Measurements from ENCODE around the gene HACD1. TPM values are rescaled to one million over a fixed set of nuclear protein-coding genes. Genes with fewer than 3 reads are reported as not detected.

Gene HACD1
- total RNA-seq, 1 experiment from 2014 or later, result 29.6 TPM

DNA sequence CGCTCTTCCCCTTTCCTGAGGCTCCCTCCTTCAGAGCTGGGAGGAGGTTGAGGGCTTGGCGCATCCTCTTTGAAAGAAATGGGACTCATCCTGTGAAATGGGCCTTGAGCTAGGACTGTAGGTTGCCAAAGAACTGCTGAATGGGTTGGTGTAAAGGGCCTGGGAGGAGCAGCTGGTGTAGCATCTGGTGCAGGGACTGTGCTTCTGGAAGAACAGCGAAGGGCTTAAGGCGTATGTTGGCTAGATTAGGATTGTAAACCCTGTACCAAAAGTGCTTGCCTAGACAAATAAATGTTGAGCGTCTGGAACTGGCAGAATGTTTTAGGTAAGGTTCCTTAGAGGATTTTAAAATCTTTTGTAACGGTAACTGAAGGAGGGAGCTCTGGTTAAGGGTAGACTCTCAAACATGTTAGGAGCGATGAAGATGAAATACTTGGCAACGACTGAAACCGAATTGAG is 27.3 kb upstream of the HACD1 start:
- ChIA-PET POLR2A (ENCODE audit: unreplicated experiment) (interaction anchor here (0.6 to 0.9 kb wide), 2 partner anchors 17 to 112 kb away, joined by 6 to 30 read pairs; no protein-coding TSS in a partner anchor), CTCF (interaction anchor here (0.6 kb wide), 1 partner anchor 145 kb away, joined by 7 read pairs; no protein-coding TSS in a partner anchor)
- no peaks in the 10 kb centered on the region for H3K27me3 ChIP-seq (ENCODE audit: insufficient read depth, low read depth)
- H2AFZ ChIP-seq, result peak overlapping the region; percentile 84
- no peak for DNase-seq
- H3K4me1 ChIP-seq (replicated peaks; ENCODE audit: insufficient read depth), result peaks cover 30% of the 10 kb centered on the region
- peak overlapping the region; percentile 91 for H3K27ac ChIP-seq
- peaks cover 27% of the 10 kb centered on the region; the same call in 1 of the 2 replicates for H3F3A ChIP-seq (ENCODE audit: insufficient read depth, low read depth)
- peak overlapping the region; percentile 96 for H3K4me3 ChIP-seq
- no peaks in the 10 kb centered on the region for H3K9me2 ChIP-seq (ENCODE audit: insufficient read depth)
- TF ChIP-seq, protein P1, sequence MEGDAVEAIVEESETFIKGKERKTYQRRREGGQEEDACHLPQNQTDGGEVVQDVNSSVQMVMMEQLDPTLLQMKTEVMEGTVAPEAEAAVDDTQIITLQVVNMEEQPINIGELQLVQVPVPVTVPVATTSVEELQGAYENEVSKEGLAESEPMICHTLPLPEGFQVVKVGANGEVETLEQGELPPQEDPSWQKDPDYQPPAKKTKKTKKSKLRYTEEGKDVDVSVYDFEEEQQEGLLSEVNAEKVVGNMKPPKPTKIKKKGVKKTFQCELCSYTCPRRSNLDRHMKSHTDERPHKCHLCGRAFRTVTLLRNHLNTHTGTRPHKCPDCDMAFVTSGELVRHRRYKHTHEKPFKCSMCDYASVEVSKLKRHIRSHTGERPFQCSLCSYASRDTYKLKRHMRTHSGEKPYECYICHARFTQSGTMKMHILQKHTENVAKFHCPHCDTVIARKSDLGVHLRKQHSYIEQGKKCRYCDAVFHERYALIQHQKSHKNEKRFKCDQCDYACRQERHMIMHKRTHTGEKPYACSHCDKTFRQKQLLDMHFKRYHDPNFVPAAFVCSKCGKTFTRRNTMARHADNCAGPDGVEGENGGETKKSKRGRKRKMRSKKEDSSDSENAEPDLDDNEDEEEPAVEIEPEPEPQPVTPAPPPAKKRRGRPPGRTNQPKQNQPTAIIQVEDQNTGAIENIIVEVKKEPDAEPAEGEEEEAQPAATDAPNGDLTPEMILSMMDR (conservative IDR thresholded peaks at IDR 0.05), result no peak
- TF ChIP-seq EZH2 (IDR thresholded peaks at IDR 0.05; ENCODE audit: low read depth), result no peak
- no peaks in the 10 kb centered on the region for H4K20me1 ChIP-seq (ENCODE audit: insufficient read depth)
- peaks cover 72% of the 10 kb centered on the region for H3K79me2 ChIP-seq (ENCODE audit: low read depth)
- intact Hi-C loops (cut with micrococcal nuclease; ENCODE audit: unreplicated experiment), result loop anchor here (1.0 to 5.0 kb wide), 3 partner anchors 11 to 138 kb away; no protein-coding TSS in a partner anchor
- no peaks in the 10 kb centered on the region for H3K9me3 ChIP-seq (ENCODE audit: insufficient read depth, low read depth)
- BruUV-seq (replicated peaks), result TSS peak; percentile 67
- peak overlapping the region; percentile 80 for H3K4me2 ChIP-seq
- no peaks in the 10 kb centered on the region for H3K36me3 ChIP-seq (ENCODE audit: low read depth)

DNA sequence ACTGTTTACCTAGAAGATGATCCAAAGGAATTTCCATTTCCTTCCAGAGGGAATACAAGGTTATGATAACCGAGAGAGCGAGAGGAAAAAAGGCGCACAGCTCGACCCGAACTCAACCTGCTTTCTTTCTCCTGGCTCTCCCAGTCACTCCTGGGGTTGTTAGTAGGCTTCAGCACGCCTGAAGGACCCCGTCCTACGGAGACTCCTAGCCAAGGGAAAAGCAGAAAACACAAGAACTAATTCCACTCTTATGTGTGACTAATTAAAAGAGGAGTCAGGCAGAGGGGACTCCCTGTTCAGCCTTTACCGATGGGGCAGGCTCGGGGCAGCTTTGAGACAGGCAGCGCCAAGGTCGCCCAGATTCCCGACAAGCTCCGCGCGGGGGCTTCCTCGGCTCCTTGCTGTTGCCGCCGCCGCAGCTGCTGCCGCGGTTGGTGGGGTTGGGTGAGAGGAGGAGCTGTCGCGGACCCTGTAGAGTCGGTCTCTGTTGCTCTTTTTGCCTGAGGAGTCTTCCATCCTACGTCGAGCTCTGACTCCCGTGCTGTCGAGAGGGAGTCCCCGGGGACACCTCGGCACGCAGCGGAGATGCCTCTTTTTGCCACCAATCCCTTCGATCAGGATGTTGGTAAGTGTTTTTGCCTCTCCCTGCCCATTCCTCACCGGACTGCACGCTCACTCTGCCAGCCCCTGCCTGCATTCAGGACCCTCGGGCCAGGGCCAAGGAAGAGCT is 26.7 kb upstream of the HACD1 start, which contains the start of gene STAM:
TSS of gene STAM (plus strand) at position 397 of the 730 bp plus-strand sequence. CDS start at position 586, 189 bp downstream.
- Histone ChIP-seq H3K4me2 (peak within 1 kb of the TSS; percentile 80), H3K27ac (peak within 1 kb of the TSS; percentile 91), H3K9me3 (ENCODE audit: insufficient read depth, low read depth) (no peaks in the 10 kb centered on the region), H3K36me3 (ENCODE audit: low read depth) (no peaks in the 10 kb centered on the region), H4K20me1 (ENCODE audit: insufficient read depth) (no peaks in the 10 kb centered on the region), H3K9me2 (ENCODE audit: insufficient read depth) (no peaks in the 10 kb centered on the region), H3K4me3 (peak within 1 kb of the TSS; percentile 96), H2AFZ (peak within 1 kb of the TSS; percentile 84), H3K4me1 (replicated peaks; ENCODE audit: insufficient read depth) (peaks cover 30% of the 10 kb centered on the region), H3F3A (ENCODE audit: insufficient read depth, low read depth) (peaks cover 27% of the 10 kb centered on the region; the same call in 1 of the 2 replicates), H3K27me3 (ENCODE audit: insufficient read depth, low read depth) (no peaks in the 10 kb centered on the region), H3K79me2 (ENCODE audit: low read depth) (peaks cover 67% of the 10 kb centered on the region)
- DNase-seq, result peak; percentile 76 to 90
- no TSS peak for BruUV-seq (replicated peaks)
- TF ChIP-seq, protein P1 (conservative IDR thresholded peaks at IDR 0.05), result no peak
- no peak for TF ChIP-seq EZH2 (IDR thresholded peaks at IDR 0.05; ENCODE audit: low read depth)
- intact Hi-C loops (cut with micrococcal nuclease; ENCODE audit: unreplicated experiment), result loop anchor here (1.0 to 5.0 kb wide), 4 partner anchors 11 to 138 kb away; partner anchors contain the start of gene HACD1
- ChIA-PET CTCF (interaction anchor here (0.6 kb wide), 1 partner anchor 144 kb away, joined by 7 read pairs; no protein-coding TSS in a partner anchor), POLR2A (ENCODE audit: unreplicated experiment) (interaction anchor here (0.6 to 0.9 kb wide), 6 partner anchors 17 to 281 kb away, joined by 3 to 30 read pairs (median 6); no protein-coding TSS in a partner anchor)

DNA sequence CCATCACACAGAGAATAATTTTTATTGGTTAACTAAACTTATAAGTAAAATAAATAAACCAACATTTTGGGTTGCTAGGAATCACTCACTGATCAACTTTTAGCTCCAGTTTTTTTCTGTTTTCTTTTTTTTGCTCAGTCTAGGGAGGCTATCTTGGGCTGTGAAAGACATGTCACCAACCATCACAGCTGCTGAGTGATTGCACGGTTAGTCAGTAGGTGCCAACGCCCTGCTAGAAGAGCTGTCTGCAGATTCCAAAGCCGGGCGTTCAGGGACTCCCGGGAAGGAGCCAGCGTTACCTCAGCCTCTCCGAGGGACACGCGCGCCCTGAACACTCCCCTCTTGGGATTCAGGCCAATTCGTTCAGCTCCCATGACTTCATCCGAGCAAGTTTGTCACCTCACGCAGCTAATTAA is 26.2 kb upstream of the HACD1 start:
- ChIA-PET POLR2A (ENCODE audit: unreplicated experiment) (interaction anchor here (0.7 to 0.8 kb wide), 3 partner anchors 29 to 281 kb away, joined by 3 to 6 read pairs (median 5); no protein-coding TSS in a partner anchor), CTCF (no interaction called here)
- Histone ChIP-seq H3F3A (ENCODE audit: insufficient read depth, low read depth) (peaks cover 27% of the 10 kb centered on the region; the same call in 1 of the 2 replicates), H4K20me1 (ENCODE audit: insufficient read depth) (no peaks in the 10 kb centered on the region), H3K27me3 (ENCODE audit: insufficient read depth, low read depth) (no peaks in the 10 kb centered on the region), H2AFZ (peak overlapping the region; percentile 84), H3K79me2 (ENCODE audit: low read depth) (peaks cover 61% of the 10 kb centered on the region), H3K4me1 (replicated peaks; ENCODE audit: insufficient read depth) (peaks cover 30% of the 10 kb centered on the region), H3K4me2 (peak overlapping the region; percentile 80), H3K9me3 (ENCODE audit: insufficient read depth, low read depth) (no peaks in the 10 kb centered on the region), H3K4me3 (peak overlapping the region; percentile 96), H3K9me2 (ENCODE audit: insufficient read depth) (no peaks in the 10 kb centered on the region), H3K36me3 (ENCODE audit: low read depth) (no peaks in the 10 kb centered on the region), H3K27ac (peak overlapping the region; percentile 91)
- TF ChIP-seq, protein P1 (conservative IDR thresholded peaks at IDR 0.05), result no peak
- TF ChIP-seq EZH2 (IDR thresholded peaks at IDR 0.05; ENCODE audit: low read depth), result no peak
- intact Hi-C loops (cut with micrococcal nuclease; ENCODE audit: unreplicated experiment), result loop anchor here (1.0 to 5.0 kb wide), 2 partner anchors 26 to 139 kb away; partner anchors contain the start of gene HACD1
- TSS peak; percentile 98 for BruUV-seq (replicated peaks)
- peak; percentile 80 to 83 for DNase-seq
